Stimulated activated CD8-positive, alpha-beta memory T cell treated with anti-CD3 and anti-CD28 coated beads, Interleukin-4, amount 100 ng/mL, for 24 hours (primary cell): ENCODE measurements around the gene PDE4DIP.
"Not testable (repeated sequence)": the region's sequence is repeated elsewhere in the genome, so short reads cannot be mapped to it uniquely, and the experiment has no call there.

ENCODE experiments used
- DNase-seq: peaks from one replicate; pipeline ENCODE4 v3.0.0-alpha.2; 2020; ENCODE audit warnings: low read depth

Gene PDE4DIP

GRCh38 chr1:148921047-148921446, 76.8 kb downstream of the PDE4DIP start:
- not testable (repeated sequence) for DNase-seq

- DNase-seq = not testable (repeated sequence)
Observed at GRCh38 chr1:148923798-148924197, 79.6 kb downstream of the PDE4DIP start.

DNA sequence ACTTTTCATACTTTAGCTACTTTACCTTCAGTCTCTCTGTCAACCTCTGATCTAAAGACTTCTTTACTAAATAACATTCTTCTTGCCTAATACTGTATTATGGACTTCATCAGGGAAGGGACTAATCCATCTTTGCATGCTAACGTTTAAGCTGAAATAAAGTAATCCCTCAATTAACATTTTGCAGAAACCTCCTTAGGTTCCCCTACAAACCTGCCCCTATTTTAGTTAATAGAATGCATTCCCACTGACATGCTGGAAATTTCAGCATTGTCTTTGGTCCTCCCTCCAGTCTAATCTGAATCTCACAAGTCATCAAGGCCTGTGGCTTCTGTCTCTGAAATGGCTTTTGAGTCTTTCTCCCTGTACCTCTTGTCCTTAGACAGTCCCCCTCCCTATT, 83.4 kb downstream of the PDE4DIP start:
- DNase-seq = not testable (repeated sequence)

- not testable (repeated sequence) for DNase-seq
Observed at GRCh38 chr1:148929253-148929652, 85.0 kb downstream of the PDE4DIP start.

DNA sequence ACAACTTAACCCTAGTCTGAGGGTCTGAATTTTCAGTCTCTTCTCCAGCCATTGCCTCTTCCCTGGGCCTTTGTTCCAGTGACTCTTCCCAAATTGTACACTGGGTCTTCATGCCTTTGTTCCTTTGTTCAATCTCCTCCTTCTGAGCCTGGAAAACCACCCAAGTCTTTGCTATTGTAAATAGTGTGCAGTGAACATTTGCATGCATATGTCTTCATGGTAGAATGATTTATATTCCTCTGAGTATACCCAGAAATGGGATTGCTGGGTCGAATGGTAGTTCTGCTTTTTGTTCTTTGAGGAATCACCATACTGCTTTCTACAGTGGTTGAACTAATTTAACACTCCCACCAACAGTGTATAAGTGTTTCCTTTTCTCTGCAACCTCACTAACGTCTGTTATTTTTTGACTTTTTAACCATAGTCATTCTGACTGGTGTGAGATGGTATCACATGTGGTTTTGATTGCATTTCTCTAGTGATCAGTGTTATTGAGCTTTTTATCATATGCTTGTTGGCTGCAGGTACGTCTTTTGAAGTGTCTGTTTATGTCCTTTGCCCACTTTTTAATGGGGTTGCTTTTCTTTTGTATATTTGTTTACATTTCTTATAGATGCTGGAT, 91.3 kb downstream of the PDE4DIP start:
- DNase-seq = not testable (repeated sequence)

DNA sequence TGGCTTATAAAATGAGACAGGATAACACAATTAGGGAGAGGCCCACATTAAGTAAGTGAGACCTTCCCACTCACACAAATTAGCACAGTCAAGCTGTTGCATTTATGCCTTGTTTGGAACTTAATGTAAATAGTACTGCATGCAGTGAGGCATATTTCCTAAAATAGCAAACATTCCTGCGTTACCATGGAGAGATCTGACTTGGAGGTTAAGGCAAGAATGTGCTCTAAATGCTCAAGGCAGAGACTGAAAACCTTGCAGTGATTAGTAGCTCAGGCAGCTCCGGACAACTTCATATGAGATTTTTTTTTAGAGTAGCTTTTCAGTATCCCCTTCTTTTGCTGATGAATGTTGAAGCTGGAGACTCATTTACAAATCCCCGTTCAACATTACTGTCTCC, 98.7 kb downstream of the PDE4DIP start:
- DNase-seq = not testable (repeated sequence)

DNA sequence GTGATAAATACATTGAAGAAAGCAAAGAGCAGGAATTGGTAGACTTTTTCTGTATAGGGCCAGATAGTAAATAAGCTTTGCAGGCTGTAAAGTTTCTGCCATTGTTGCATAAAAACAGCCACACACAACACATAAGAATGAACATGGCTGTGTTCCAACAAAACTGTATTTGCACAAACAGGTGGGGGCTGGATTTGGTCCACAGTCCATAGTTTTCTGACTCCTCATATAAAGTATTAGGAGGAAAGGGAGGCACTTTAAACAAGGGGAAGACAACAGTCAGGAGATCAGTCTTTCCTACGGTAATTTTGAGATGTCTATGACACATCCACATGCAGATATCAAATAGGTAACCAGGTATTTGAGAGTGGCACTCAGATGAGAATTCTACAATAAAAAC, 100.9 kb downstream of the PDE4DIP start:
- not testable (repeated sequence) for DNase-seq

DNA sequence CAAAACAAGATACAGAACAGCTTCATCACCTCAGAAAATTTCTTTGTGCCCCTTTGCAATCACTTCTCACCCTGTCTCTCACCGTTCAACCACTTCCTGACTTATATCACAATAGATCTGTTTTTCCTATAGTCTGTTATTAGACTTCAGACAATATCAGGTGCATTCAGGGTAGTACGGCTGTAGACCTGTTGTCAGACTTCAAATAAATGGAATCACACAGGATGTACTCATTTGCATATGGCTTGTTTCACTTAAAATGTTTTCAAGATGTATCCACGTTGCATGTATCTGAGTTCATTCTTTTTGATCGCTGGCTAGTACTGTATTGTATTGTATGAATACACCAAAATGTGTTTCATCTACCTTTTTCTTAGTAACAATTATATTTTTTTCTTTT, 104.5 kb downstream of the PDE4DIP start:
- DNase-seq = not testable (repeated sequence)

- peak; percentile 55 for DNase-seq
Observed at GRCh38 chr1:148951336-148952227, 107.4 kb downstream of the PDE4DIP start.

- DNase-seq = peak; percentile 55
Observed at GRCh38 chr1:148952253-148952937, 108.2 kb downstream of the PDE4DIP start.

- DNase-seq = not testable (repeated sequence)
Observed at GRCh38 chr1:148952938-148953616, 108.8 kb downstream of the PDE4DIP start.

- not testable (repeated sequence) for DNase-seq
Observed at GRCh38 chr1:148953730-148954129, 109.5 kb downstream of the PDE4DIP start.

GRCh38 chr1:148958343-148958742, 114.1 kb downstream of the PDE4DIP start:
- DNase-seq = not testable (repeated sequence)

DNA sequence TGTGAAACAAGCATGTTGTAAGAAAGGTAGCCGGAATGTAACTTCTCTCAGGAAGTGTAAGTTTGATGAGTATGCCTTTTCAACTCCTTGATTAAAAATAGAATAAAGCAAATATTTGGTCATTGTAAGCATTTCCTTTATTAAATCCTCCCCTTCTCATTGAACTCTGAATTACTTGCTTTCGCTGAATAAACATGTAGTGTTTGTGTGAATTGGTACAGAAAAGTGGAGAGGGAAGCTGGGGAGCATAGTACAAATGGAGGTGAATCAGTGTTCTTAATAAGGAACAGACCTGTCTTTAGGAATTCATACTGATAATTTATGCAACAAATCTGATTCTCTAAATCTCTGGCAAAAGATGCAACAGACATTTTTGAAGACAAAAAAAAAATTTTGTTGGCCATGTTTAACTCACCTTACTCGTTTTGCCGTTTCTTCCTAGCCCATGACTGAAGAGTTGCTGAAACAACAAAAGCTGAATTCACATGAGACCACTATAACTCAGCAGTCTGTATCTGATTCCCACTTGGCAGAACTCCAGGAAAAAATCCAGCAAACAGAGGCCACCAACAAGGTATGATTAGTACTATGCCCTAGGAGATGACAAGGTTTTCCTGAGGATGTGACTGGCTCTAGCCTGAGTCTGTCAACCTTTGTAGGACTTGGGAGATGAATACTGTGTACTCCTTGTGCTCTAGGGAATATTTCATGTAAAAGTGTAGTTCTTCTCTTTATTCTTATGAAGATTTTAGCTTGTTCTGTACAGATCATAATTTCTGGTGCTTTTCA, 116.2 kb downstream of the PDE4DIP start:
- not testable (repeated sequence) for DNase-seq

- DNase-seq = not testable (repeated sequence)
Observed at GRCh38 chr1:148962127-148962857, 118.1 kb downstream of the PDE4DIP start.

DNA sequence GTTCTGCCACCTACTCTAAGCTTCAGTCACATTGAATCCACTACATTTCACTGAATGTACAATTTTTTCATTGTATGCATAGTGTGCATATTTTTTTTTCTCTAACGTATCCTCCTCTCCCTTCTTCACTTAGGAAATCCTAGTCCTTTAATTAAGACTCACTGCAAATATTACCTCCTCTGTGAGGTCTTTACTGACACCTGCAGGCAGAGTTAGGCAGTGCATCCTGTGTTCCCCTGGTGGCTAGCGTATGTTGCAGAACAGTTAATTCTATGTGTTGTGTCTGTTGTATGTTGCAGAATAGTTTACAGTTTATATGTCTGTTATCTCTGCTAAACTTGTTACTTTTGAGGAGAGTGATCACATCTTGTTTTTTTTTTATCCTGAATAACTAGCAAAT, 121.9 kb downstream of the PDE4DIP start:
- not testable (repeated sequence) for DNase-seq

DNA sequence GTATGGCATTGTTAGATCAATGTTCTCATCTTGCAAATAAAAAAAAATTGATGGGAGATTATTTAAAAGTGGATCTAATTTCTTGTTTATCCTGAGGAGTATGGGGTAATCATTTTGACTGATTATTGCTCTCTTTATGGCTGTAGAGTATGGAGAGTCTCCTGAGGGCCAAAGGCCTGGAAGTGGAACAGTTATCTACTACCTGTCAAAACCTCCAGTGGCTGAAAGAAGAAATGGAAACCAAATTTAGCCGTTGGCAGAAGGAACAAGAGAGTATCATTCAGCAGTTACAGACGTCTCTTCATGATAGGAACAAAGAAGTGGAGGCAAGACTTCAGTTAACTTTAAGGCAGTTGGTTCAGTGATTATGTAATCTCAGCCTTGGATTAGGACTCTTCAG, 123.4 kb downstream of the PDE4DIP start:
- not testable (repeated sequence) for DNase-seq

DNA sequence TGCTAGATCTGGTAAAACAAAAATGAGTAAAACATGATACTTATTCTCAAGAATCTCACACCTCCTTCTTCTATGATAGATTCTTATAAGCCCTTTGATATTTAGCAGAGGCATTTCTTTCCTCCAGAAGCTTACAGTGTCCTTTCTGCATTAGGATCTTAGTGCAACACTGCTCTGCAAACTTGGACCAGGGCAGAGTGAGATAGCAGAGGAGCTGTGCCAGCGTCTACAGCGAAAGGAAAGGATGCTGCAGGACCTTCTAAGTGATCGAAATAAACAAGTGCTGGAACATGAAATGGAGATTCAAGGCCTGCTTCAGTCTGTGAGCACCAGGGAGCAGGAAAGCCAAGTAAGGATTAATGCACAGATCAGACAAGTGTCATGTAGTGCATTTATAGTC, 124.5 kb downstream of the PDE4DIP start:
- not testable (repeated sequence) for DNase-seq

DNA sequence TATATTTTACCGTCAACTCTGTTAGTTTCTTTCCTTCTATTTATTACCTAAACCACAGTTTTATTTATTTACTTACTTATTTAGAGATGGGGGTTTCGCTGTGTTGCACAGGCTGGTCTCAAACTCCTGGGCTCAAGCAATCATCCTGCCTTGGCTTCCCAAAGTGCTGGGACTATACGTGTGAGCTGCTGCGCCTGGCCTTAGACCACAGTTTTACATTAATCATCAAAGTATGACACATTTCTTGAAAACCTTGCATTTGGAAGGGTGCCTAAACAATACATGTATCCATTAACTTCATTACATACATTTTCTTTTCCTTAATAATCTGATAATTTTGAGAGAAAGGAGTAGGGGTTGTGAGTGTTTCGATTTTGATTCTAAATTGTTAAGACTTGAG, 124.9 kb downstream of the PDE4DIP start:
- not testable (repeated sequence) for DNase-seq

DNA sequence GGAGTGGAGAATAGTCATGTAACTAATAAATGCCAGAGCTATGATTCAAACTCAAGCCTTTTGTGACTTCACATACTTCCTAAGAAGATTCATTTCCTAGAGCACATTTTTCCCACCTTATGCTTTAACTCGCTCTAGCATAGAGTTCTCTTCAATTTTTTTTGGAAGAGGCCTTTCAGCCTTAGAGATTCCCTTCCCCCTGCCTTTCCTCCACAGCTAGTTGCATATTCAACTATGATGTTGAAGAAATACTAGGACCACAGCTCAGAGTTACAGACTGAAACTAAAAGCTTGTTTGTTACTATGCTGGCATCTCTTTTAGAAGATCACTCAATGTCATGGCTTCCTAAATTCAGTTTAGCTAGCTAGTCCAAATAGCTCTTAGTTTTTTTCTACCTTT, 131.2 kb downstream of the PDE4DIP start:
- DNase-seq = not testable (repeated sequence)
